ENCODE results near the gene RSPH6A. TPM values are rescaled to one million over a fixed set of nuclear protein-coding genes. Genes with fewer than 3 reads are reported as not detected.

The RSPH6A gene
- total RNA-seq, 2 experiments from 2014 or later, result 0.17 to 0.25 TPM

DNA sequence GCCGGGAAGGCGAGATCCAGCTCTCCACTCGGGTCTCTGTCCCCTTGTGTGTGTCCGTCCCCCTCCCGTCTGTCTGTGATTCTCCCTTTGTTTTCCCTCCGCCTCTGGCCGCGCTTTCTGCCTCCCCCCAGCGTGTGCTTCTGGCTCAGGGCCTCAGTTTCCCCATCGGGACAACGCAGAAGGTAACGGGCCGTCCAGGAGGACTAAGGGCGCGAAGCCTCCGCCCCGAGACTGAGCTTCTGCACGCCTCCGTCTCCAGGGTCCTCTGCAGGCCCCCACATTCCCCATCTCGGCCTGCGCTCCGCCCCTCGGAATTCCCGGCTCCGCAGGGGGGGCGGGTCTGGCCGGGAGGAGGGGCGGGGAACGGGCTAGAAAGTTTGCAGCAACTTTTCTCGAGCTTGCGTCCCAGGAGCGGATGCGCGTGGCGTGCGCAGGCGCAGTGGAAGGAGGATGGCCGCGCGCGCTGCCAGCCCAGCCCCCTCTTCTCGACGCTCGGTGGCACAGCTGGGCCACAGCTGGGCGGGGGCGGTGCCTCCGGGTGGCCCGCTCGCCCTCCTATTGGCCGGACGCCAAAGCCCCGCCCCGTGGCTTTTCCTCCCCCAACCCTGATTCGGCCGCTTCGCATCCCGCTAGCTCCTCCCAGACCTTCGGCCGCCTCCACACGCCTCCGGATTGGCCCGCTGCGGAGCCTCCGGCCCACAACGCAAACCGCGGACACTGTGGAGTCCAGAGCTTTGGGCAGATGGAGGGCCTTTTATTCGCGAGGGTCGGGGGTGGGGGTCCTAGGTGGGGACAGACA lies 45.9 kb downstream of the RSPH6A start, which contains the start of gene SIX5:
Gene SIX5, minus strand, starts transcription at position 269 of the 799 bp plus-strand sequence. CDS start 408 bp downstream, outside the sequence.
- ChIA-PET POLR2A (interaction anchor here (0.8 to 3.4 kb wide), 17 partner anchors 10 to 302 kb away, joined by 3 to 52 read pairs (median 5); partner anchors contain the start of genes DMPK, DMWD, FBXO46 and FOSB), CTCF (interaction anchor here (0.7 to 7.2 kb wide), 17 partner anchors 11 to 1574 kb away, joined by 3 to 172 read pairs (median 7); partner anchors contain the start of genes DMPK, DMWD, FBXO46 and FOXA3)
- H3K27me3 Mint-ChIP-seq, result peaks cover 14% of the 10 kb centered on the region
- H3K4me1 ChIP-seq (ENCODE audit: insufficient read depth, low read length), result peaks cover 35% of the 10 kb centered on the region
- TF ChIP-seq, protein P1, sequence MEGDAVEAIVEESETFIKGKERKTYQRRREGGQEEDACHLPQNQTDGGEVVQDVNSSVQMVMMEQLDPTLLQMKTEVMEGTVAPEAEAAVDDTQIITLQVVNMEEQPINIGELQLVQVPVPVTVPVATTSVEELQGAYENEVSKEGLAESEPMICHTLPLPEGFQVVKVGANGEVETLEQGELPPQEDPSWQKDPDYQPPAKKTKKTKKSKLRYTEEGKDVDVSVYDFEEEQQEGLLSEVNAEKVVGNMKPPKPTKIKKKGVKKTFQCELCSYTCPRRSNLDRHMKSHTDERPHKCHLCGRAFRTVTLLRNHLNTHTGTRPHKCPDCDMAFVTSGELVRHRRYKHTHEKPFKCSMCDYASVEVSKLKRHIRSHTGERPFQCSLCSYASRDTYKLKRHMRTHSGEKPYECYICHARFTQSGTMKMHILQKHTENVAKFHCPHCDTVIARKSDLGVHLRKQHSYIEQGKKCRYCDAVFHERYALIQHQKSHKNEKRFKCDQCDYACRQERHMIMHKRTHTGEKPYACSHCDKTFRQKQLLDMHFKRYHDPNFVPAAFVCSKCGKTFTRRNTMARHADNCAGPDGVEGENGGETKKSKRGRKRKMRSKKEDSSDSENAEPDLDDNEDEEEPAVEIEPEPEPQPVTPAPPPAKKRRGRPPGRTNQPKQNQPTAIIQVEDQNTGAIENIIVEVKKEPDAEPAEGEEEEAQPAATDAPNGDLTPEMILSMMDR (IDR thresholded peaks at IDR 0.05), result no peak
- H3K27me3 ChIP-seq (ENCODE audit: control insufficient read depth in 1 of 2, insufficient read depth in 2 of 2, low read length in 2 of 2), result peaks cover 17 to 26% of the 10 kb centered on the region in 2 experiments
- H3K9me3 Mint-ChIP-seq, result no peaks in the 10 kb centered on the region
- H3K36me3 ChIP-seq (ENCODE audit: insufficient read depth, low read length), result no peaks in the 10 kb centered on the region
- peak within 1 kb of the TSS; percentile 89 for H3K4me3 Mint-ChIP-seq
- H3K4me1 Mint-ChIP-seq (ENCODE audit: low read depth), result peaks cover 25% of the 10 kb centered on the region
- peak within 1 kb of the TSS; percentile 52 to 56 for H3K27ac ChIP-seq (ENCODE audit: low read depth in 1 of 2, low read length in 2 of 2)
- peak within 1 kb of the TSS; percentile 87 for H3K27ac Mint-ChIP-seq
- peak; percentile 60 for ATAC-seq (ENCODE audit: poor library complexity)
- intact Hi-C loops (cut with DNase I, micrococcal nuclease), result loop anchor here in 1 of 2 experiments (2.0 kb wide), 1 partner anchor 38 kb away; the partner anchor contains the start of gene FBXO46
- peak within 1 kb of the TSS; percentile 79 for H3K4me3 ChIP-seq (ENCODE audit: low read length)
- peaks cover 3% of the 10 kb centered on the region for H3K36me3 Mint-ChIP-seq (ENCODE audit: low read depth)
- H3K9me3 ChIP-seq (ENCODE audit: control insufficient read depth in 1 of 2, insufficient read depth in 1 of 2, low read length in 2 of 2), result peaks cover 0 to 15% of the 10 kb centered on the region in 2 experiments
- DNase-seq, result peak; percentile 87 to 98 (median 92)

DNA sequence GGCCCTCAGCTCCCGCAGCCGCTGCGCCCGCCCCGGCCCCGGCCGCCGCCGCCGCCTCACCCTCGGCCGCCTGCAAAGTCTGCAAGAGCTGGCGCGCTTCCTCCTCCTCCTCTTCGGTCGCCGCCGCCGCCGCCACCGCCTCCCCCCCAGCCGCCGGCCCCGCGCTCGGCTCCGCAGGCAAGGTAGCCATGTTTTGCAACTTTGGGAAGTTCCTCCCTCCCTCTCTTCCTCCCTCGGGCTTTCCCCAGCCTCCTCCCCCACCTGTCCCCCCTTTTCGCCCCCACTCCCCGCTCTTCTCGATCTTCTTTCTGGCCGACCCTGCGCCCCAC lies 46.5 kb downstream of the RSPH6A start:
- Histone ChIP-seq H3K4me3 (ENCODE audit: low read length) (peak overlapping the region; percentile 79), H3K27ac (ENCODE audit: low read depth in 1 of 2, low read length in 2 of 2) (no peak overlapping the region), H3K27me3 (ENCODE audit: control insufficient read depth in 1 of 2, insufficient read depth in 2 of 2, low read length in 2 of 2) (peaks cover 17 to 26% of the 10 kb centered on the region in 2 experiments), H3K36me3 (ENCODE audit: insufficient read depth, low read length) (no peaks in the 10 kb centered on the region), H3K4me1 (ENCODE audit: insufficient read depth, low read length) (peaks cover 35% of the 10 kb centered on the region), H3K9me3 (ENCODE audit: control insufficient read depth in 1 of 2, insufficient read depth in 1 of 2, low read length in 2 of 2) (peaks cover 0 to 15% of the 10 kb centered on the region in 2 experiments)
- intact Hi-C loops (cut with DNase I, micrococcal nuclease), result loop anchor here in 1 of 2 experiments (2.0 kb wide), 1 partner anchor 38 kb away; the partner anchor contains the start of gene FBXO46
- Mint-ChIP-seq H3K9me3 (no peaks in the 10 kb centered on the region), H3K4me3 (peak overlapping the region; percentile 89), H3K27me3 (peaks cover 14% of the 10 kb centered on the region), H3K27ac (no peak overlapping the region), H3K36me3 (ENCODE audit: low read depth) (peaks cover 3% of the 10 kb centered on the region), H3K4me1 (ENCODE audit: low read depth) (peaks cover 25% of the 10 kb centered on the region)
- ATAC-seq (ENCODE audit: poor library complexity) (no peak), DNase-seq (peak in 7 of 14 experiments; percentile 16 to 74 (median 36))
- POLR2A ChIA-PET, result interaction anchor here (1.0 to 3.4 kb wide), 14 partner anchors 10 to 290 kb away, joined by 3 to 52 read pairs (median 7); partner anchors contain the start of genes DMWD, FBXO46, FOXA3 and IRF2BP1
- CTCF ChIA-PET, result interaction anchor here (1.9 to 7.2 kb wide), 5 partner anchors 11 to 76 kb away, joined by 8 to 172 read pairs (median 27); partner anchors contain the start of genes FBXO46, QPCTL and SNRPD2
- TF ChIP-seq, protein P1 (IDR thresholded peaks at IDR 0.05), result no peak

DNA sequence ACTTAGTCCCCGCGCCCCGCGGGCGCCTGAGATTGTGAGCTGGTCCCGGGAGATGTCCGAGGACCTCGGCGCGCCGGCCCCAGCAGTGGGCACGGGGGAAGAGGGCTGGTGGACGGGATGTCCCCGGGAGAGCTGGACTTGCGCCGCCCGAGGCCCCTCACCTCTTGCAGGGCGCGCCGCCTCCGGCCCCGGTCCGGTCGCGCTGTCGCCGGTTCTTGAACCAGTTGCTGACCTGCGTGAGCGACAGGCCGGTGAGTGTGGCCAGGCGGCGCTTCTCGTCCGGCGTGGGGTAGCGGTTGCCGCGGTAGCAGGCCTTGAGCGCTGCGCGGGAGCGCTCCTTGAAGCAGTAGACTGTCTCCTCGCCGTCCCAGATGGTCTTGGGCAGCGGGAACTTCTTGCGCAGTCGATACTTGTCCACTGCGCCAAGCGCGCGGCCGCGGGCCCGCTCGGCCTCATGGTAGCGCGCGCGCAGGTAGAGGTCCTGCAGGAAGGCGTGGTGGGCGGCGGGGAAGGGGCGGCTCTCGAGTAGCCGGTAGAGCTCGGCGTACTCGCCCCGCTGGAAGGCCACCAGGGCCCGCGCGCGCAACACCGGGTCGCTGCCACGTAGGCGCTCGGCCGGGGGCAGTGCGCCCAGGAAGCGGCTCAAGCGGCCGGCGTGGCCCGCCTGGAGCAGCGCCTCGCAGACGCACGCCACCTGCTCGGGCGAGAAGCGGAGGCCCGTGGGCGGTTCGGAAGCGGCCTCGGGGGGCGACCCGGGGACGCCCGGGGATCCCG lies 47.0 kb downstream of the RSPH6A start:
- H3K36me3 ChIP-seq (ENCODE audit: insufficient read depth, low read length), result no peaks in the 10 kb centered on the region
- peaks cover 14% of the 10 kb centered on the region for H3K27me3 Mint-ChIP-seq
- peak in 2 of 14 experiments; percentile 42 to 52 for DNase-seq
- H3K27ac Mint-ChIP-seq, result no peak overlapping the region
- no peak for ATAC-seq (ENCODE audit: poor library complexity)
- H3K4me1 Mint-ChIP-seq (ENCODE audit: low read depth), result peaks cover 25% of the 10 kb centered on the region
- H3K27me3 ChIP-seq (ENCODE audit: control insufficient read depth in 1 of 2, insufficient read depth in 2 of 2, low read length in 2 of 2), result peaks cover 17 to 26% of the 10 kb centered on the region in 2 experiments
- intact Hi-C loops (cut with DNase I, micrococcal nuclease), result loop anchor here in 1 of 2 experiments (2.0 kb wide), 1 partner anchor 37 kb away; the partner anchor contains the start of gene FBXO46
- H3K4me1 ChIP-seq (ENCODE audit: insufficient read depth, low read length), result peaks cover 35% of the 10 kb centered on the region
- peak overlapping the region; percentile 80 for H3K4me3 Mint-ChIP-seq
- H3K27ac ChIP-seq (ENCODE audit: low read depth in 1 of 2, low read length in 2 of 2), result no peak overlapping the region
- ChIA-PET POLR2A (interaction anchor here (1.0 to 3.4 kb wide), 9 partner anchors 11 to 135 kb away, joined by 3 to 52 read pairs (median 16); partner anchors contain the start of genes DMWD, FBXO46, IRF2BP1 and MYPOP), CTCF (interaction anchor here (0.8 to 7.2 kb wide), 4 partner anchors 12 to 49 kb away, joined by 3 to 172 read pairs (median 43); no protein-coding TSS in a partner anchor)
- TF ChIP-seq, protein P1 (IDR thresholded peaks at IDR 0.05), result no peak
- H3K9me3 ChIP-seq (ENCODE audit: control insufficient read depth in 1 of 2, insufficient read depth in 1 of 2, low read length in 2 of 2), result peaks cover 0 to 15% of the 10 kb centered on the region in 2 experiments
- H3K9me3 Mint-ChIP-seq, result no peaks in the 10 kb centered on the region
- H3K4me3 ChIP-seq (ENCODE audit: low read length), result peak overlapping the region; percentile 38
- H3K36me3 Mint-ChIP-seq (ENCODE audit: low read depth), result peaks cover 3% of the 10 kb centered on the region

Measured in CD4-positive, alpha-beta T cell (primary cell).